ENCODE measurements around the gene PCMTD2. TPM values are rescaled to one million over a fixed set of nuclear protein-coding genes. Genes with fewer than 3 reads are reported as not detected.
"Not testable (repeated sequence)": the region's sequence is repeated elsewhere in the genome, so short reads cannot be mapped to it uniquely, and the experiment has no call there.

Gene PCMTD2
- polyA plus RNA-seq, 10 donors: 44.3 to 89.0 (median 58.3) TPM

DNA sequence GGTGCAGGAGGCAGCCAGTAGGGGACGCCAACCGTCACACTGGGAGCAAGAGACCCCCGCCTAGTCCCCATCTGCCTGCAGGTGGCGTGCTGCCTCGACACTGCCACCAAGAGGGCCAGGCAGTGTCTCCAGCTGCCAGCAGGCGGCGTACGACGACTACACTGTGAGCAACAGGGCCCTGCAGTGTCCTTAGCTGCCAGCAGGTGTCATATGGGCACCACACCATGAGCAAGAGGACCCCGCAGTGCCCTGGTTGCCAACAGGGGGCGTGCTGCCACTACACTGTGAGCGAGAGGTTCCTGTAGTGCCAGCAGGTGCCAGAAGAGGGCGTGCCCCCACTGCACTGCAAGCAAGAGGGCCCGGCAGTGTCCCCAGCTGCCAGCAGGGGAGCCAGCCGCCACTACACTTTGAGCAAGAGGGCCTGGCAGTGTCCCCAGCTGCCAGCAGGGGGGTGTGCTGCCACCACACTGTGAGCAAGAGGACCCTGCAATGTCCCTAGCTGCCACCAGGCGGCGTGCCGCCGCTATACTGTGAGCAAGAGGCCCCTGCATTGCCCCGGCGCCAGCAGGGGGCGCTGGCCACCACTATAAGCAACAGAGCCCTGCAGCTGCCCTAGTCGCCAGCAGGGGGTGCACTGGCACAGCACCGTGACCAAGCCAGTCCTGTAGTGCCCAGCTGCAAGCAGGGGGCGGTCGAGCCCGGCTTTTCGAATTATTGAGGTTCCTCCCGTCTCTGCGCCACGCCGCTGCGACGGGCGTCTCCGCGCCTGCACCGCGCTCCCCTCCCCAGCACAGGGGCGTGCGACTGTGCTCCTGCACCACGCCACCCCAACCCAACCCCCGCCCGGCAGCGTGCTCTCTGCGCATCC, 30.3 kb downstream of the PCMTD2 start:
- DNase-seq: peak in 1 of 3 donors; percentile 22

- DNase-seq: peak in 1 of 3 donors; percentile 29
Observed at GRCh38 chr20:64286447-64287263, 31.1 kb downstream of the PCMTD2 start.

GRCh38 chr20:64287264-64287590, 31.7 kb downstream of the PCMTD2 start:
- not testable (repeated sequence) for DNase-seq

DNA sequence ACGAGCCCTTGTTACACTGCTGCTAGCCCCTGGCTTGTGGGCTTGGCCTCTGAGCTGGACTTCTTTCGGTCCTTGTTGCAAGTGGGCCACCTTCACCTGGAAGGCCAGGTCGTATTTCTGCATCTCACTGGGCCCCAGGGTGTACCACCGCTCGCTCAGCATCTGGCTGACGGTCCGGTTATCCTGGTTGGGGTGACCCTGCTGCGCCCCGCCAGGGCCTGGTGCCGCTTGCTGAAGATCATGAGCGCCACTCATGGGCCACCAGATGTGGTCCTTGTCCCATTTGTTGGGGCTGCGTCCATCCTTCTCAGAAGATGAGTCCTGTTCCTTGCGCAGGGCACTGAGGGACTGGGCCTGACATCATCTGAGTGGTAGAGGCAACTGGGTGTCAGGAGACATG, 36.6 kb downstream of the PCMTD2 start:
- DNase-seq: not testable (repeated sequence)

DNA sequence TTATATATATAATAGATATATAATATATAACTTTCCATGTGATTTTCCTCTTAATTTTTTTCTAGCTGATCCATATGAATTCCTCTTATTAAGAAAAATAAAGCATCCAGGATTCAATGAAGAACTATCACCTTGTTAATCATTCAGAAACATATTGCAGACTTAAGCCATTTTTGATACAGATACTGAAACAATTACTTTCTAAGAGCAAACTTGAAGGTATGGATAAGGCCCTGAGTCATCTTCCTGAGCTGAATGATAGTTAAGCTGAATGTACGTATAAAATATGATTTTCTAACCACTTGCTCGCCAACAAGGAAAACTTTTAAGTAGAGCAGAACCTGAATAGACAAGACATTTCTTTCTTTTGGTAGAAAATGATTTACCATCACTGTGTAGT, 47.5 kb downstream of the PCMTD2 start:
- not testable (repeated sequence) for DNase-seq

DNA sequence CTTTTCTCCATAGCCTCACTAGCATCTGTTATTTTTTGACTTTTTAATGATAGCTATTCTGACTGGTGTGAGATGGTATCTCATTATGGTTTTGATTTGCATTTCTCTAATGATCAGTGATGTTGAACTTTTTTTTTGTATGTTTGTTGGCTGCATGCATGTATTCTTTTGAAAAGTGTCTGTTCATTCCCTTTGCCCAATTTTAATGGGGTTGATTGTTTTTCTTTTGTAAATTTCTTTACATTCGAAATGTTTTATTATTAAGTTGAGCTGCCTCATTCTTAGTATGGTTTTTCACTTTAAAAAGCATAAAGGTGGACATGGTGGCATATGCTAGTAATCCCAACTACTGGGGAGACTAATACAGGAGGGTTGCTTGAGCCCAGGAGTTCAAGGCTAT, 58.2 kb downstream of the PCMTD2 start:
- not testable (repeated sequence) for DNase-seq

- DNase-seq: not testable (repeated sequence)
Observed at GRCh38 chr20:64315381-64315780, 59.8 kb downstream of the PCMTD2 start.

GRCh38 chr20:64315884-64316283, 60.3 kb downstream of the PCMTD2 start:
- not testable (repeated sequence) for DNase-seq

DNA sequence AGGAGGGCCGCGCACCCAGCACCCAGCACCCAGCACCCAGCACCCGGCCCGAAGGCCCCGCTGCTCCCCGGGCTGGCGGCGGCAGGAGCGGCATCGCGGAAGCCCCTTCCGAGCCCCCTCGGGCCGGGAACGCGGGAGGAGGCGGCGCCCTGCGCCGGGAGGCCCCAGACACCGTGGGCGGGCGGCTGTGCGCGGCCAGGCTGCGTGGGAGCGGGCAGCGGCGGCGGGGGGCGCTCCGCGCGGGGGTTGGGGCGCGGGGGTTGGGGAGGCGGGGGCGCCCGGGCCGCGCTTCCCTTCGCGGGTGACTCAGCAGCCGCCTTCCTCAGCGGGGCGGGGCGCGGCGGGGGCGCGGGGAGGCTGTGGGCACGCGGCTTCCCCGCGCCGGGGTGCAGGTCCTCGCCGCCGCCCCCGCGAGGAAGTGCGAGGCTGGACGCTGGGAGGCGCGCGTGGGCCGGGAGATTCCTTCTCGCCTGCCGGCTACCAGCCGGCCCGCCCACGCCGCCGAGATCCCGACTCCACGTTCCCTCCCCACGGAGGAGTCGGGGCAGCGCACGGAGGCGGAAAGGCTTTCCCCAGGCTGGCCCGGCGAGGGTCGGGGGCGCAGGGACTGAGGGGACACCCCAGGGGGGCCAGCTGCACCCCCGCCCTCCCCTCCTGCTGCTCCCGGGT, 61.0 kb downstream of the PCMTD2 start:
- not testable (repeated sequence) for DNase-seq

GRCh38 chr20:64317331-64317730, 61.8 kb downstream of the PCMTD2 start:
- not testable (repeated sequence) for DNase-seq

DNA sequence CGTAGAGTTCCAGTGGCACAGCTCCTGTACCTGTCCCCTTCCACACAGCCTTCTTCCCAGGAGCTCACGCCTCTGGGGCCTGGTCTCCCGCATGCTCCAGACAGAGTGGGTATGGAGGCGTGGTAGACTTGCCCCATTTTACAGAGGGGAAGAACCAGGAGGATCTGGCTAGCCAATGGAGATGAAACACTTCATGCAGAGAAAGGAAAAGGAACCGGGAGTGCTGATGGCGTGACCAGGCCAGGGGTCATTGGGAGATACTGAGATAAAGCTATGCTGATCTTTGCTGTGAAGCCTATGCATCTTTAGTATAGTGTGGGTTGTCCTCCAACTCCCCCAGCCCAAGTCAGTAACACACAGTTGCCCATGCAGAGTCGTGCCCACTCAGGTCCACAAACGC, 62.5 kb downstream of the PCMTD2 start:
- not testable (repeated sequence) for DNase-seq

- not testable (repeated sequence) for DNase-seq
Observed at GRCh38 chr20:64322031-64322789, 66.7 kb downstream of the PCMTD2 start.

Other genes with a start within 250 kb of the PCMTD2 start
- gene C20orf204, start 219.6 kb upstream of the PCMTD2 start, polyA plus RNA-seq (ENCODE audit: insufficient read length in 10 of 10): 1 to 10 TPM in 2 of 10 donors, under 1 TPM in 8; 0.42 to 1.1 (median 0.66) TPM
- 10 to 100 TPM in 7 of 10 donors, 1 to 10 TPM in 3; 7.0 to 16.8 (median 10.7) TPM for gene SOX18, start 206.1 kb upstream of the PCMTD2 start, polyA plus RNA-seq (ENCODE audit: insufficient read length in 10 of 10)
- 10 to 100 TPM; 38.5 to 50.1 (median 42.5) TPM for gene TCEA2, start 192.6 kb upstream of the PCMTD2 start, polyA plus RNA-seq (ENCODE audit: insufficient read length in 10 of 10)
- 10 to 100 TPM in 1 of 10 donors, 1 to 10 TPM in 9; 4.4 to 10.2 (median 5.6) TPM for gene RGS19, start 176.2 kb upstream of the PCMTD2 start, polyA plus RNA-seq (ENCODE audit: insufficient read length in 10 of 10)
- 1 to 10 TPM in 8 of 10 donors, under 1 TPM in 2; 0.71 to 1.8 (median 1.1) TPM for gene OPRL1, start 175.7 kb upstream of the PCMTD2 start, polyA plus RNA-seq (ENCODE audit: insufficient read length in 10 of 10)
- gene LKAAEAR1, start 171.3 kb upstream of the PCMTD2 start, polyA plus RNA-seq (ENCODE audit: insufficient read length in 10 of 10): under 1 TPM in 3 of 10 donors, not detected in 7; 0.16 to 0.38 (median 0.23) TPM
- not detected for gene NPBWR2, start 148.2 kb upstream of the PCMTD2 start, polyA plus RNA-seq (ENCODE audit: insufficient read length in 10 of 10)
- under 1 TPM; 0.05 to 0.78 (median 0.11) TPM for gene MYT1, start 91.3 kb upstream of the PCMTD2 start, polyA plus RNA-seq (ENCODE audit: insufficient read length in 10 of 10)

Measured in muscle of back (tissue), 11 donors.